ENCODE measurements around the gene FCER1G. TPM values are rescaled to one million over a fixed set of nuclear protein-coding genes. Genes with fewer than 3 reads are reported as not detected.
A peak's percentile ranks its signal among the peaks of the same experiment; 100 is the strongest.

The FCER1G gene
- total and polyA plus RNA-seq, 9 of the 15 experiments (the other 6 are each of a cell fraction or from before 2014, with no cell fraction given) = 0.15 to 0.69 (median 0.31) TPM; not detected in 2

DNA sequence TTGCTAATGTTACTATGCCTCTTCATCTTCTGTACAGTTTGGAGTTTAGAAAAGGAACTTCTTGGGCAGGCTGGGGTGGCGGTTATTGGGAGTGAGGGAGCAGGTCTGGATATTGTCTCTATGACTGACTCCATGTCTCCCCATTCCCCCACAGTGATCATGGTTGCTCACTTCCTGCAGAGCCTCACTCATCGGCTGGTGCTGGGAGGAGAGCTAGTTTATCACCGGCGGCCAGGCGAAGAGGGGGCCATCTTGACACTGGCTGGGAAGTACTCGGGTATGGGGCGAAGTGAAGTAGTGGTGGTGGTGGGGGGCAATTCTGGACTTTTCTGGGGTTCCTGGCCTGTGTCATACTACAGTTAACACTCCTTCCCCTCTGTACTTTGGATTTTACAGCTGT is 12.9 kb downstream of the FCER1G start:
- 85% methylated on average over 7 of the region's 7 CpGs for WGBS (ENCODE audit: insufficient coverage, low coverage, missing lambda C conversion rate)
- FAIRE-seq (no peak), ATAC-seq (no peak), DNase-seq (ENCODE audit: extremely low read depth in 1 of 4, low spot score in 3 of 4) (no peak)
- Histone ChIP-seq H3K79me2 (ENCODE audit: control insufficient read depth, insufficient read depth, low read length) (peaks cover 19% of the 10 kb centered on the region), H3K9ac (ENCODE audit: insufficient read depth in 1 of 2, low read depth in 2 of 2, low read length in 2 of 2) (peak overlapping the region in 1 of 2 experiments; percentile 54; a peak in 1 of 4 replicates), H3K4me3 (no peak overlapping the region; the same call in 1 of the 2 replicates), H4K20me1 (replicated peaks; ENCODE audit: control insufficient read depth, insufficient read depth, low read length) (no peaks in the 10 kb centered on the region), H3K27ac (ENCODE audit: extremely low read depth, low read depth, low read length) (no peak overlapping the region; the same call in 2 of the 3 replicates), H3K4me2 (ENCODE audit: insufficient read depth, low read length) (peak overlapping the region; percentile 97), H3K27me3 (ENCODE audit: control insufficient read depth in 2 of 2, insufficient read depth in 2 of 2, low read length in 2 of 2) (no peaks in the 10 kb centered on the region), H3K4me1 (replicated peaks in 1 of 2; ENCODE audit: control insufficient read depth in 2 of 2, insufficient read depth in 2 of 2, low read length in 2 of 2) (peaks cover 16 to 18% of the 10 kb centered on the region in 2 experiments; a peak in 4 of 5 replicates), H3K9me3 (replicated peaks; ENCODE audit: control insufficient read depth, insufficient read depth, low read depth, low read length) (no peaks in the 10 kb centered on the region), H3K36me3 (ENCODE audit: control insufficient read depth, insufficient read depth, low read length) (peaks cover 37% of the 10 kb centered on the region), H2AFZ (ENCODE audit: low read depth, low read length) (no peak overlapping the region), H3K9me1 (ENCODE audit: control insufficient read depth, insufficient read depth, low read length) (no peaks in the 10 kb centered on the region)
- no peak for TF ChIP-seq DMBX1 (CRISPR knock-in tag; IDR thresholded peaks at IDR 0.05; ENCODE audit: borderline replicate concordance)
- TF ChIP-seq USF1 (CRISPR knock-in tag; IDR thresholded peaks at IDR 0.05) = no peak
- no peak for TF ChIP-seq STAT6 (CRISPR knock-in tag; IDR thresholded peaks at IDR 0.05)
- no peak for TF ChIP-seq NUFIP1 (IDR thresholded peaks at IDR 0.05; ENCODE audit: partially characterized antibody)
- no peak for TF ChIP-seq CSDE1 (IDR thresholded peaks at IDR 0.05)
- TF ChIP-seq THAP12 (CRISPR knock-in tag; IDR thresholded peaks at IDR 0.05) = no peak
- no peak for TF ChIP-seq FOXA1 (IDR thresholded peaks at IDR 0.05; ENCODE audit: borderline replicate concordance)
- no peak for TF ChIP-seq PTRF (tag; IDR thresholded peaks at IDR 0.05)
- TF ChIP-seq MBD2 (IDR thresholded peaks at IDR 0.05; ENCODE audit: borderline replicate concordance, low read depth) = no peak
- TF ChIP-seq STAT5B (CRISPR knock-in tag; IDR thresholded peaks at IDR 0.05) = no peak
- TF ChIP-seq ZFX (CRISPR knock-in tag; IDR thresholded peaks at IDR 0.05) = no peak
- TF ChIP-seq MEF2A (IDR thresholded peaks at IDR 0.05; ENCODE audit: control insufficient read depth, low read depth, low read length) = no peak
- no peak for TF ChIP-seq POLR2AphosphoS2 (IDR thresholded peaks at IDR 0.05; ENCODE audit: low read length)
- no peak for TF ChIP-seq SP2 (IDR thresholded peaks at IDR 0.05; ENCODE audit: extremely low read depth, low read depth, low read length, poor library complexity, severe bottlenecking)
- TF ChIP-seq CREM (IDR thresholded peaks at IDR 0.05; ENCODE audit: low read depth) = no peak
- TF ChIP-seq ATF7 (IDR thresholded peaks at IDR 0.05) = no peak
- TF ChIP-seq SAFB (IDR thresholded peaks at IDR 0.05; ENCODE audit: borderline replicate concordance, low read depth, low read length) = no peak
- no peak for TF ChIP-seq CBX3 (IDR thresholded peaks at IDR 0.05; ENCODE audit: borderline replicate concordance in 1 of 2, low read length in 2 of 2)
- TF ChIP-seq HNRNPL (IDR thresholded peaks at IDR 0.05; ENCODE audit: low read depth, low read length) = no peak
- CTCF ChIA-PET (ENCODE audit: low intra/inter-chr PET ratio) = interaction anchor here (0.6 to 1.6 kb wide), 5 partner anchors 36 to 155 kb away, joined by 3 to 5 read pairs (median 3); partner anchors contain the start of gene CFAP126
- POLR2A ChIA-PET = interaction anchor here (0.6 to 1.9 kb wide), 2 partner anchors 7 to 33 kb away, joined by 3 to 4 read pairs; no protein-coding TSS in a partner anchor
- intact Hi-C loops (cut with micrococcal nuclease) (loop anchor here (5.0 kb wide), 1 partner anchor 139 kb away; the partner anchor contains the start of gene CFAP126), in situ Hi-C loops (cut with MboI) (loop anchor here (5.0 kb wide), 1 partner anchor 154 kb away; no protein-coding TSS in a partner anchor)
- BruUV-seq (replicated peaks) = no TSS peak
